H1 (cell line): Measurements from ENCODE around the gene PRKAR1B. TPM values are rescaled to one million over a fixed set of nuclear protein-coding genes. Genes with fewer than 3 reads are reported as not detected.

ENCODE experiments used
- ASH2L ChIP-seq: fragments of 200-600, 300-600 bp; sonication (generic); IDR thresholded peaks from one replicate; pipeline ENCODE4 v1.7.1; 2017; ENCODE audit warnings: low read length
- BACH1 ChIP-seq: IDR thresholded peaks from 2 replicates; pipeline ENCODE4 v1.6.1; 2012; ENCODE audit warnings: low read length, improper control_type of control experiment
- EP300 ChIP-seq, 2 experiments: IDR thresholded peaks; 1 replicate in 1 of 2; 2 replicates in 1 of 2; pipeline ENCODE4 v1.6.1; 2011 to 2012; ENCODE audit warnings: low read depth in 2 of 2, low read length in 2 of 2, mild to moderate bottlenecking in 2 of 2, borderline replicate concordance in 1 of 2, inconsistent platforms in 1 of 2, moderate library complexity in 1 of 2
- KDM5A ChIP-seq: fragments of 200-600 bp; IDR thresholded peaks from 2 replicates; pipeline ENCODE4 v1.7.1; 2012; ENCODE audit warnings: mild to moderate bottlenecking, low read length, inconsistent platforms, mixed read lengths
- PHF8 ChIP-seq: fragments of 200-600 bp; sonication (generic); conservative IDR thresholded peaks from 2 replicates; pipeline ENCODE4 v1.7.1; 2012; ENCODE audit warnings: low read depth, mild to moderate bottlenecking, inconsistent platforms, low read length, moderate library complexity
- SP4 ChIP-seq: IDR thresholded peaks from 2 replicates; pipeline ENCODE4 v1.6.1; 2012; ENCODE audit warnings: low read length, inconsistent platforms
- TEAD4 ChIP-seq: IDR thresholded peaks from 2 replicates; pipeline ENCODE4 v1.6.1; 2012; ENCODE audit warnings: low read depth, low read length, inconsistent platforms, mixed read lengths
- polyA plus RNA-seq, 7 experiments: library from polyadenylated mRNA; depleted of rRNA in 3 of 7; stranded (reverse) in 5 of 7; unstranded in 2 of 7; fragments of >200 nt in 5 of 7; fragments of 200-250 nt in 2 of 7; gene quantifications; 1 replicate in 5 of 7; 2 replicates in 1 of 7; 4 replicates in 1 of 7; pipeline versions ENCODE4 v1.2.1 to v1.2.3, GENCODE V29; 2011 to 2013; ENCODE audit warnings: missing spikeins in 2 of 7, mixed read lengths in 2 of 7
- total RNA-seq: library from RNA; stranded (reverse); fragmentation: NEBNext Ultra II Directional; extraction: Animal tissue kit (Norgen Biotek cat#: 25700); gene quantifications from 2 replicates; pipeline ENCODE4 v1.2.1, GENCODE V29; 2021
- TF ChIP-seq, protein P1 (sequence below): IDR thresholded peaks from 2 replicates; pipeline ENCODE4 v1.6.1; 2011; ENCODE audit warnings: low read length, improper control_type of control experiment
- TF ChIP-seq, protein P2 (sequence below): IDR thresholded peaks from 2 replicates; pipeline ENCODE4 v1.6.1; 2012; ENCODE audit warnings: inconsistent platforms

PRKAR1B gene
- total and polyA plus RNA-seq, 2 of the 8 experiments (the other 6 are each of a cell fraction or from before 2014, with no cell fraction given): 12.3 to 55.7 TPM

DNA sequence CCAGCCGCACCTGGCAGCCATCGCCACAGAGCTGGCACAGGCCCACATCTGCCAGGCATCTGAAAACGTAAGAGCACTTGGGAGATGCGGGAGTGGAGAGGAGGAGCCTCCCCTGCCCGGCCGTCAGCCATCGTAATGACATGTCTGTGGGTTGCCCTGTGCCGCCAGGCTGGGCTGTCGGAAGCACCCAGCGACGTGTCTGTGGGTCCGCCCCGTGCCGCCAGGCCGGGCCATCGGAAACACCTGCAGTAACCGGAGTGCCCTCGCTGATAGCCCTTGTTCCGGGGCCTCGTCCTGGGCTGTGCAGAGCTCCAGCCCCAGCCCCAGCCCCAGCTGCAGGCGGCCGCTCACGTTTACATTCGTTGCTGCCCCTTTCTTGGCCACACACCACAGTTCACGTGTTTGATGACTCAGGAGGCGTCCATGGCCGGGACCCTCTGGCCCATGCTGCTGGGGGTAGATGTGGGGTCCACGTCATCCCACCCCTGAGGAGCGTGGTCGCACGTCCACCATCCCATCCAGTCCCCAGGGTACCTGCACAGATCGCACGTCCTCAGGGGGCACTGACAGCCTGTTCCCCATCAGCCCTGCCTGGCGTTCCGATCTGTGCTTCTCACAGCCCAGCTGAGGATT lies 30.0 kb upstream of the PRKAR1B start (continued):
- no peak for TF ChIP-seq BACH1
- TF ChIP-seq, protein P1, sequence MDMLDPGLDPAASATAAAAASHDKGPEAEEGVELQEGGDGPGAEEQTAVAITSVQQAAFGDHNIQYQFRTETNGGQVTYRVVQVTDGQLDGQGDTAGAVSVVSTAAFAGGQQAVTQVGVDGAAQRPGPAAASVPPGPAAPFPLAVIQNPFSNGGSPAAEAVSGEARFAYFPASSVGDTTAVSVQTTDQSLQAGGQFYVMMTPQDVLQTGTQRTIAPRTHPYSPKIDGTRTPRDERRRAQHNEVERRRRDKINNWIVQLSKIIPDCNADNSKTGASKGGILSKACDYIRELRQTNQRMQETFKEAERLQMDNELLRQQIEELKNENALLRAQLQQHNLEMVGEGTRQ: no peak
- TF ChIP-seq EP300 (IDR thresholded peaks at IDR 0.05; ENCODE audit: borderline replicate concordance in 1 of 2, low read depth in 2 of 2, low read length in 2 of 2): no peak
- TF ChIP-seq, protein P2, sequence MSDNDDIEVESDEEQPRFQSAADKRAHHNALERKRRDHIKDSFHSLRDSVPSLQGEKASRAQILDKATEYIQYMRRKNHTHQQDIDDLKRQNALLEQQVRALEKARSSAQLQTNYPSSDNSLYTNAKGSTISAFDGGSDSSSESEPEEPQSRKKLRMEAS: no peak
- TF ChIP-seq SP4: no peak
- TF ChIP-seq TEAD4: no peak
- no peak for TF ChIP-seq KDM5A
- TF ChIP-seq PHF8: no peak
- TF ChIP-seq ASH2L: no peak
- TF ChIP-seq, all 59 proteins: peak for 0
